HCT116 (cell line): ENCODE data around the gene TFIP11. TPM values are rescaled to one million over a fixed set of nuclear protein-coding genes. Genes with fewer than 3 reads are reported as not detected.
A peak's percentile ranks its signal among the peaks of the same experiment; 100 is the strongest.

Experiments used
- ATAC-seq: fragments of 200-7000 bp; cut with Tn5 transposase; 2 replicates; pipeline ENCODE4 v1.9.1; 2020; ENCODE audit warnings: mild to moderate bottlenecking, moderate library complexity
- BruUV-seq: library from RNA; stranded (reverse); fragments of 400-500 nt; replicated peaks from 2 replicates; lab custom pipeline; 2021; lab: Mats Ljungman, UMichigan
- CTCF ChIA-PET: fragments of 300-600 bp; sonication (Branson Sonifier 250); formaldehyde crosslinking; loops from one replicate; lab custom pipeline; 2021; ENCODE audit warnings: antibody characterized with exemption; lab: Charles Lee
- POLR2A ChIA-PET: fragments of 300-600, 350-600 bp; sonication (Branson Sonifier 250); formaldehyde crosslinking; loops from one replicate; lab custom pipeline; 2021; ENCODE audit warnings: antibody characterized with exemption; lab: Charles Lee
- RAD21 ChIA-PET, 2 experiments: fragments of 300-600 bp; sonication (Branson Sonifier 250); formaldehyde crosslinking; loops; one replicate each; lab custom pipeline; 2023; ENCODE audit warnings: low total read pairs in 2 of 2; ENCODE audit not compliant: uncharacterized antibody in 2 of 2, unreplicated experiment in 2 of 2, low non-redundant PET in 1 of 2; lab: Charles Lee
- DNase-seq: peaks from one replicate; pipeline ENCODE4 v3.0.0-alpha.2; 2010; ENCODE audit warnings: low read depth, low spot score
- H2AFZ ChIP-seq: fragments of 200-600 bp; shearing (Covaris generic), sonication (generic); 2 replicates; pipeline ENCODE4 v1.6.1; 2017; ENCODE audit warnings: low read depth, mixed run types, mixed read lengths, antibody characterized with exemption, low read length; ENCODE audit not compliant: poor library complexity, severe bottlenecking
- H3K27ac ChIP-seq: 2 replicates; pipeline ENCODE4 v1.5.1; 2012; ENCODE audit warnings: low read depth, low read length
- H3K27me3 ChIP-seq: fragments of 200-600 bp; sonication (generic); 2 replicates; pipeline ENCODE4 v1.6.1; 2016; ENCODE audit warnings: mixed run types, low read length, mixed read lengths; ENCODE audit not compliant: insufficient read depth
- H3K36me3 ChIP-seq, 2 experiments: fragments of 200-500 bp in 1 of 2; fragments of 200-600 bp in 1 of 2; sonication (Bioruptor generic) in 1 of 2; sonication (generic) in 1 of 2; 2 replicates each; pipeline versions ENCODE4 v1.5.1 to v1.6.1; 2014 to 2016; ENCODE audit warnings: low read length in 2 of 2, inconsistent platforms in 1 of 2, mixed read lengths in 1 of 2, mixed run types in 1 of 2; ENCODE audit not compliant: insufficient read depth in 2 of 2, control insufficient read depth in 1 of 2
- H3K4me1 ChIP-seq, 2 experiments: fragments of 200-600 bp in 1 of 2; sonication (generic) in 1 of 2; 2 replicates each; pipeline versions ENCODE4 v1.5.1 to v1.6.1; 2012 to 2017; ENCODE audit warnings: low read length in 2 of 2, inconsistent platforms in 1 of 2, mild to moderate bottlenecking in 1 of 2, mixed read lengths in 1 of 2, mixed run types in 1 of 2, moderate library complexity in 1 of 2; ENCODE audit not compliant: insufficient read depth in 2 of 2, control insufficient read depth in 1 of 2
- H3K4me2 ChIP-seq: fragments of 200-600 bp; sonication (generic); 2 replicates; pipeline ENCODE4 v1.6.1; 2017; ENCODE audit warnings: mixed run types, low read length, mixed read lengths
- H3K4me3 ChIP-seq, 2 experiments: fragments of 200-600 bp in 1 of 2; sonication (generic) in 1 of 2; replicated peaks in 1 of 2; 2 replicates each; pipeline ENCODE4 v1.5.1; 2011 to 2016; ENCODE audit warnings: low read length in 2 of 2, control low read depth in 1 of 2, low read depth in 1 of 2, mild to moderate bottlenecking in 1 of 2, mixed read lengths in 1 of 2, mixed run types in 1 of 2
- H3K79me2 ChIP-seq: fragments of 200-600 bp; sonication (generic); 2 replicates; pipeline ENCODE4 v1.6.1; 2017; ENCODE audit warnings: mild to moderate bottlenecking, mixed run types, low read length, moderate library complexity, mixed read lengths; ENCODE audit not compliant: insufficient read depth
- H3K9ac ChIP-seq: fragments of 200-600 bp; sonication (generic); 2 replicates; pipeline ENCODE4 v1.6.1; 2016; ENCODE audit warnings: low read length, mixed read lengths
- H3K9me2 ChIP-seq: fragments of 200-600 bp; sonication (generic), shearing (Covaris generic); 2 replicates; pipeline ENCODE4 v1.6.1; 2017; ENCODE audit warnings: mixed run types, mild to moderate bottlenecking, moderate library complexity; ENCODE audit not compliant: insufficient read depth
- H3K9me3 ChIP-seq, 2 experiments: fragments of 200-500 bp in 1 of 2; fragments of 200-600 bp in 1 of 2; sonication (Bioruptor generic) in 1 of 2; sonication (generic) in 1 of 2; 2 replicates each; pipeline ENCODE4 v1.6.1; 2014 to 2017; ENCODE audit warnings: low read length in 2 of 2, mixed read lengths in 2 of 2, inconsistent platforms in 1 of 2, low read depth in 1 of 2, mild to moderate bottlenecking in 1 of 2, mixed run types in 1 of 2, moderate library complexity in 1 of 2; ENCODE audit not compliant: control insufficient read depth in 1 of 2, insufficient read depth in 1 of 2
- H4K20me1 ChIP-seq: fragments of 200-600 bp; sonication (generic), shearing (Covaris generic); 2 replicates; pipeline ENCODE4 v1.6.1; 2017; ENCODE audit warnings: mixed run types, mild to moderate bottlenecking, moderate library complexity; ENCODE audit not compliant: insufficient read depth
- ATF3 ChIP-seq: IDR thresholded peaks from 2 replicates; pipeline ENCODE4 v1.6.1; 2012
- CEBPB ChIP-seq: IDR thresholded peaks from 2 replicates; pipeline ENCODE4 v1.6.1; 2012; ENCODE audit warnings: low read depth
- EGR1 ChIP-seq: IDR thresholded peaks from 2 replicates; pipeline ENCODE4 v1.6.1; 2012; ENCODE audit warnings: low read depth
- ELF1 ChIP-seq: IDR thresholded peaks from 2 replicates; pipeline ENCODE4 v1.6.1; 2012; ENCODE audit warnings: low read depth, borderline replicate concordance
- EZH2phosphoT487 ChIP-seq: fragments of 200-600 bp; IDR thresholded peaks from 2 replicates; pipeline ENCODE4 v1.6.1; 2018; ENCODE audit warnings: antibody characterized with exemption, borderline replicate concordance
- FOSL1 ChIP-seq: IDR thresholded peaks from 2 replicates; pipeline ENCODE4 v1.6.1; 2012; ENCODE audit warnings: low read depth
- JUND ChIP-seq: IDR thresholded peaks from 2 replicates; pipeline ENCODE4 v1.6.1; 2012
- MAX ChIP-seq: IDR thresholded peaks from 2 replicates; pipeline ENCODE4 v1.6.1; 2012
- POLR2A ChIP-seq: IDR thresholded peaks from 2 replicates; pipeline ENCODE4 v1.7.0; 2011; ENCODE audit warnings: borderline replicate concordance; ENCODE audit not compliant: insufficient read depth, insufficient read length; ENCODE audit errors: extremely low read depth
- RAD21 ChIP-seq: IDR thresholded peaks from 2 replicates; pipeline ENCODE4 v1.6.1; 2012; ENCODE audit warnings: low read depth, mild to moderate bottlenecking
- SIN3A ChIP-seq: IDR thresholded peaks from 2 replicates; pipeline ENCODE4 v1.6.1; 2012; ENCODE audit warnings: low read depth
- SP1 ChIP-seq: IDR thresholded peaks from 2 replicates; pipeline ENCODE4 v1.6.1; 2012; ENCODE audit warnings: low read depth
- SRF ChIP-seq: IDR thresholded peaks from 2 replicates; pipeline ENCODE4 v1.6.1; 2012; ENCODE audit warnings: low read depth
- TCF7L2 ChIP-seq: IDR thresholded peaks from 2 replicates; pipeline ENCODE4 v1.7.0; 2011; ENCODE audit warnings: borderline replicate concordance, inconsistent platforms; ENCODE audit not compliant: insufficient read depth, insufficient read length; ENCODE audit errors: extremely low read depth
- YY1 ChIP-seq: IDR thresholded peaks from 2 replicates; pipeline ENCODE4 v1.6.1; 2011; ENCODE audit warnings: low read length, low read depth, moderate library complexity, mild to moderate bottlenecking; ENCODE audit not compliant: insufficient replicate concordance; ENCODE audit errors: extremely low read depth
- ZBTB33 ChIP-seq: IDR thresholded peaks from 2 replicates; pipeline ENCODE4 v1.6.1; 2011; ENCODE audit warnings: mild to moderate bottlenecking, low read length, moderate library complexity; ENCODE audit not compliant: insufficient replicate concordance; ENCODE audit errors: extremely low read depth
- ZFX ChIP-seq: fragments of 450-650 bp; IDR thresholded peaks from 2 replicates; pipeline ENCODE4 v1.6.1; 2017
- ZNF274 ChIP-seq: fragments of 200-500 bp; sonication (Bioruptor generic); IDR thresholded peaks from 2 replicates; pipeline ENCODE4 v1.6.1; 2014; ENCODE audit warnings: mild to moderate bottlenecking, low read depth, low read length, inconsistent platforms
- intact Hi-C: fragments of 100-400 bp; cut with micrococcal nuclease; formaldehyde crosslinking; loops from 2 replicates; pipeline ENCODE4 v1.10.0; 2022
- total RNA-seq: library from RNA; stranded (reverse); gene quantifications from one replicate; pipeline ENCODE4 v1.2.1, GENCODE V29; 2021; ENCODE audit not compliant: unreplicated experiment
- TF ChIP-seq, protein P1 (sequence below): IDR thresholded peaks from 2 replicates; pipeline ENCODE4 v1.6.1; 2012; ENCODE audit warnings: low read depth

Gene TFIP11
- total RNA-seq, 1 experiment from 2014 or later = 28.1 TPM

DNA sequence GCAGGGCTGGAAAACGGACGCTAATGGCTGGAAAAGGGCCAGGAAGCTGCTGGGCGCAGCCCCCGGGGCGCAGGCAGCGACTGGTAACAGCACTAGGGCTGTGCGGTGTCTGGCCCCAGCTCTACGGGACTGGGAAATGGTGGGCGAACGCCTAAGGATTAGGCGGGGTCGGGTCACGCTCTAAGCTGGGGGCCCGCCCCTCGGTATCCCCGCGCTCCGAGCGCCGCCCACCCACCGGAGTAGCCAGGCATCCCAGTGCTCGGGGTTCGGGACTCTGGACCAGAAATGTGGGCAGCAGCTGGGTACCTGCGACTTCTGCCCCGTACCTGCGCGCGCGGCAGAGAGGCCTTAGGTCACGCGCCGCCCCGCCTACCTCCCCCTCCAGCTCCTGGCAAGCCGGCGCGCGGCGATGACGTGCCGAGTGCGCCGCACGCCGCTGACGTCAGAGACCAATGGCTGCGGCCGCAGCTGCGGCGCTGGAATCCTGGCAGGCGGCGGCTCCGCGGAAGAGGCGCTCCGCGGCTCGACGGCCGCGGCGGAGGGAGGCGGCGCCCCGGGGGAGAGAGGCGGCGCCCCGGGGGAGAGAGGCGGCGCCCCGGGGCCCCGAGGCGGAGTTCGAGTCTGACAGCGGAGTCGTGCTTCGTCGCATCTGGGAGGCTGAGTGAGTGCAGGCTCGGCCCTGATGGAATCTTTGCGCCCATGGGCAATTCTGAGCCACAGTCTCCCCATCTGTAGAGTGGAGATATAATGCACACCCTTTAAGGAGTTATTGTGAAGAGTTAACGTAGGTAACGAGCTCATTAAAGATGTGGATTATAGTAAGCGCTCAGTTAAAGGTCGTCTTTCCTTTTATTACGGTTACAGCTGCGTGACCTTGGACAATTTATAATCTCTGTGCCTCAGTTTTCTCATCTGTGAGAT is 28.6 kb downstream of the TFIP11 start, which contains the start of the genes HPS4 and SRRD:
Gene HPS4, minus strand, starts transcription at position 345 of the 921 bp plus-strand sequence. CDS start 2,021 bp downstream, outside the sequence.
Gene SRRD, plus strand, starts transcription at position 439 of the 921 bp plus-strand sequence. Its CDS starts 14 bp downstream, at position 453.
- CTCF ChIA-PET = interaction anchor here (1.2 to 2.1 kb wide), 4 partner anchors 19 to 182 kb away, joined by 5 to 7 read pairs (median 6); no protein-coding TSS in a partner anchor
- intact Hi-C loops = no loop called here
- peak within 1 kb of the TSS; percentile 93 for H3K9ac ChIP-seq
- peak; percentile 61; the same call in 1 of the 2 replicates for TF ChIP-seq SP1
- TF ChIP-seq EZH2phosphoT487 = no peak
- TF ChIP-seq YY1 = peak; percentile 91
- peak; percentile 35 for TF ChIP-seq ZBTB33
- TF ChIP-seq TCF7L2 = peak; percentile 42
- no peak for TF ChIP-seq JUND
- TF ChIP-seq MAX = peak; percentile 85
- TF ChIP-seq POLR2A = peak; percentile 80
- TF ChIP-seq SRF = peak; percentile 93
- no peak for TF ChIP-seq FOSL1
- TF ChIP-seq ELF1 = no peak
- TF ChIP-seq ZFX = peak; percentile 73
- TF ChIP-seq SIN3A = peak; percentile 64; the same call in 1 of the 2 replicates
- TF ChIP-seq EGR1 = peak; percentile 35; the same call in 1 of the 2 replicates
- TF ChIP-seq ATF3 = no peak
- no peak for TF ChIP-seq RAD21
- no peak for TF ChIP-seq CEBPB
- TF ChIP-seq, protein P1, sequence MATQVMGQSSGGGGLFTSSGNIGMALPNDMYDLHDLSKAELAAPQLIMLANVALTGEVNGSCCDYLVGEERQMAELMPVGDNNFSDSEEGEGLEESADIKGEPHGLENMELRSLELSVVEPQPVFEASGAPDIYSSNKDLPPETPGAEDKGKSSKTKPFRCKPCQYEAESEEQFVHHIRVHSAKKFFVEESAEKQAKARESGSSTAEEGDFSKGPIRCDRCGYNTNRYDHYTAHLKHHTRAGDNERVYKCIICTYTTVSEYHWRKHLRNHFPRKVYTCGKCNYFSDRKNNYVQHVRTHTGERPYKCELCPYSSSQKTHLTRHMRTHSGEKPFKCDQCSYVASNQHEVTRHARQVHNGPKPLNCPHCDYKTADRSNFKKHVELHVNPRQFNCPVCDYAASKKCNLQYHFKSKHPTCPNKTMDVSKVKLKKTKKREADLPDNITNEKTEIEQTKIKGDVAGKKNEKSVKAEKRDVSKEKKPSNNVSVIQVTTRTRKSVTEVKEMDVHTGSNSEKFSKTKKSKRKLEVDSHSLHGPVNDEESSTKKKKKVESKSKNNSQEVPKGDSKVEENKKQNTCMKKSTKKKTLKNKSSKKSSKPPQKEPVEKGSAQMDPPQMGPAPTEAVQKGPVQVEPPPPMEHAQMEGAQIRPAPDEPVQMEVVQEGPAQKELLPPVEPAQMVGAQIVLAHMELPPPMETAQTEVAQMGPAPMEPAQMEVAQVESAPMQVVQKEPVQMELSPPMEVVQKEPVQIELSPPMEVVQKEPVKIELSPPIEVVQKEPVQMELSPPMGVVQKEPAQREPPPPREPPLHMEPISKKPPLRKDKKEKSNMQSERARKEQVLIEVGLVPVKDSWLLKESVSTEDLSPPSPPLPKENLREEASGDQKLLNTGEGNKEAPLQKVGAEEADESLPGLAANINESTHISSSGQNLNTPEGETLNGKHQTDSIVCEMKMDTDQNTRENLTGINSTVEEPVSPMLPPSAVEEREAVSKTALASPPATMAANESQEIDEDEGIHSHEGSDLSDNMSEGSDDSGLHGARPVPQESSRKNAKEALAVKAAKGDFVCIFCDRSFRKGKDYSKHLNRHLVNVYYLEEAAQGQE = no peak
- no peak for TF ChIP-seq ZNF274

More for the DNA sequence above, 28.6 kb downstream of the TFIP11 start, which contains the start of the genes HPS4 and SRRD:
- ChIA-PET POLR2A (interaction anchor here (0.7 to 1.0 kb wide), 3 partner anchors 9 to 115 kb away, joined by 3 to 4 read pairs (median 3); no protein-coding TSS in a partner anchor), RAD21 (interaction anchor here in 1 of 2 experiments (0.6 kb wide), 1 partner anchor 195 kb away, joined by 3 read pairs; no protein-coding TSS in a partner anchor)
- peaks cover 9 to 18% of the 10 kb centered on the region in 2 experiments; a peak in 3 of 4 replicates for H3K36me3 ChIP-seq
- peak within 1 kb of the TSS; percentile 78 to 95 for H3K4me3 ChIP-seq
- no peaks in the 10 kb centered on the region for H3K27me3 ChIP-seq
- H3K79me2 ChIP-seq = peaks cover 74% of the 10 kb centered on the region
- peak within 1 kb of the TSS; percentile 79 for H3K27ac ChIP-seq
- H3K4me1 ChIP-seq = peaks cover 10 to 15% of the 10 kb centered on the region in 2 experiments
- H3K4me2 ChIP-seq = peak within 1 kb of the TSS; percentile 79
- no peaks in the 10 kb centered on the region for H3K9me3 ChIP-seq
- DNase-seq = peak; percentile 72
- no peak within 1 kb of the TSS for H2AFZ ChIP-seq
- peak; percentile 92 for ATAC-seq
- BruUV-seq = no TSS peak
- no peaks in the 10 kb centered on the region for H3K9me2 ChIP-seq
- no peaks in the 10 kb centered on the region for H4K20me1 ChIP-seq
